ENCODE results near the gene PRODH2.
A peak's percentile ranks its signal among the peaks of the same experiment; 100 is the strongest.

Gene PRODH2

DNA sequence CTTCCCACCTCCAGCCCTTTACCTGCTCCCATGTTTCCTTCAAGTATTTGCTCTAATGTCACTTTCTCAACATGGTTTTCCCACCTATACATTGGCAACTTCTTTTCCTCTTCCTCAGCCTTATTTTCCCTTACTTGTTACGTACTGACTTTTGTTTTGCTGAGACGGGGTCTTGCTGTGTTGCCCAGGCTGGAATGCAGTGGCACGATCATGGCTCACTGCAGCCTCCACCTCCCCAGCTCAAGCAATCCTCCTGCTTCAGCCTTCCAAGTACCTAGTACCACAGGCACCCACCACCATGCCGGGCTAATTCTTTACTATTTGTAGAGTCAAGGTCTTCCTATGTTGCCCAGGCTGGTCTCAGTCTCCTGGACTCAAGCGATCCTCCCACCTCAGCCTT, 5.0 kb downstream of the PRODH2 start:
- peaks cover 42 to 49% of the 10 kb centered on the region in 2 experiments for H3K4me1 ChIP-seq (ENCODE audit: control insufficient read depth in 1 of 2, insufficient read depth in 1 of 2, low read depth in 1 of 2, low read length in 1 of 2)
- H3K36me3 ChIP-seq: no peaks in the 10 kb centered on the region
- peak overlapping the region; percentile 18 for H3K27ac ChIP-seq
- peaks cover 6% of the 10 kb centered on the region for H3K27me3 ChIP-seq
- H3K9me3 ChIP-seq: no peaks in the 10 kb centered on the region
- H3K4me3 ChIP-seq (ENCODE audit: low read depth in 1 of 2, low read length in 1 of 2): no peak overlapping the region
- TF ChIP-seq, protein P1, sequence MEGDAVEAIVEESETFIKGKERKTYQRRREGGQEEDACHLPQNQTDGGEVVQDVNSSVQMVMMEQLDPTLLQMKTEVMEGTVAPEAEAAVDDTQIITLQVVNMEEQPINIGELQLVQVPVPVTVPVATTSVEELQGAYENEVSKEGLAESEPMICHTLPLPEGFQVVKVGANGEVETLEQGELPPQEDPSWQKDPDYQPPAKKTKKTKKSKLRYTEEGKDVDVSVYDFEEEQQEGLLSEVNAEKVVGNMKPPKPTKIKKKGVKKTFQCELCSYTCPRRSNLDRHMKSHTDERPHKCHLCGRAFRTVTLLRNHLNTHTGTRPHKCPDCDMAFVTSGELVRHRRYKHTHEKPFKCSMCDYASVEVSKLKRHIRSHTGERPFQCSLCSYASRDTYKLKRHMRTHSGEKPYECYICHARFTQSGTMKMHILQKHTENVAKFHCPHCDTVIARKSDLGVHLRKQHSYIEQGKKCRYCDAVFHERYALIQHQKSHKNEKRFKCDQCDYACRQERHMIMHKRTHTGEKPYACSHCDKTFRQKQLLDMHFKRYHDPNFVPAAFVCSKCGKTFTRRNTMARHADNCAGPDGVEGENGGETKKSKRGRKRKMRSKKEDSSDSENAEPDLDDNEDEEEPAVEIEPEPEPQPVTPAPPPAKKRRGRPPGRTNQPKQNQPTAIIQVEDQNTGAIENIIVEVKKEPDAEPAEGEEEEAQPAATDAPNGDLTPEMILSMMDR (IDR thresholded peaks at IDR 0.05): no peak

DNA sequence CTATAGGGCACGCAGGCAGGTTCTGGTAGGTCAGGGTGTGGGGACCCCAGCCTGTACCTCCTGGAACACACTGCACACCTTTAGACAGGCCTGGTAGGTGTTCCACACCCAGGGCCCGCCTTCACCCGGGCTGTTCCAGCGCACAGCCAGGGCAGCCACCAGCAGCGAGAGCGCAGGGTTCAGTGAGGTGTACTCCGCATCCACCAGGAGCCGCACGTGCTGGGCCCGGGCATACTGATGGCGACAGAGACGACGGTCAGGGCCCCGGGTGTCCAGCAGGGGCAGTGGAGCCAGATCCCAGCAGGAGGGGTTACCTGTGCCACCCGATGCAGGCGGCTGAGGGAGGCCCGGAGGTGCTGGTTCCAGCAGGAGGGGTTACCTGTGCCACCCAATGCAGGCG, 6.0 kb downstream of the PRODH2 start:
- Histone ChIP-seq H3K4me3 (ENCODE audit: low read depth in 1 of 2, low read length in 1 of 2) (no peak overlapping the region), H3K36me3 (no peaks in the 10 kb centered on the region), H3K27me3 (no peaks in the 10 kb centered on the region), H3K27ac (no peak overlapping the region), H3K4me1 (ENCODE audit: control insufficient read depth in 1 of 2, insufficient read depth in 1 of 2, low read depth in 1 of 2, low read length in 1 of 2) (peaks cover 48 to 55% of the 10 kb centered on the region in 2 experiments), H3K9me3 (no peaks in the 10 kb centered on the region)
- TF ChIP-seq, protein P1 (IDR thresholded peaks at IDR 0.05): no peak

DNA sequence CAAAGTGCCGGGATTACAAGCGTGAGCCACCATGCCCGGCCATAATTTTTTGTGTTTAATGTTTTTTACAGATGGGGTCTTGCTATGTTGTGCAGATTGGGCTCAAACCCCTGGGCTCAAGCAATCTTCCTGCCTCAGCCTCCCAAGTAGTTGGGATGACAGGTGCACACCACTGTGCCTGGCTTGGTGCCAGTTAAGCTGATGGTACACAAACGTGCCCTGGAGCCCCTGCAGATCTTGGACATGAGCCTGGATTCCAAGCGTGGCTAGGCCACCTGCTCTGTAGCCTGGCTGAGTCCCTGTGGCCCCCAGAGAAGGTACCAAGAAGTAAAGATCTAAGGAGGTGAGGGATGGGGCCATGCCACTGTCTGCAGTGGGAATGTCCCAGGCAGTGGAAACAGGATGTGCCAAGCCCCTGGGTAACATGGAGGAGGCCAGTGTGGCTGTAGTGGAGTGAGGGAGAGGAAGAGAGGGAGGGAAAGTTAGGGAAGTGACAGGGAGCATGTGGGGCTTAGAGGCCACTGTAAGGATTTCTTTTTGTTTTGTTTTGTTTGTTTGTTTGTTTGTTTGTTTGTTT, 7.0 kb downstream of the PRODH2 start:
- no peaks in the 10 kb centered on the region for H3K9me3 ChIP-seq
- H3K27me3 ChIP-seq: no peaks in the 10 kb centered on the region
- H3K4me1 ChIP-seq (ENCODE audit: control insufficient read depth in 1 of 2, insufficient read depth in 1 of 2, low read depth in 1 of 2, low read length in 1 of 2): peaks cover 48 to 55% of the 10 kb centered on the region in 2 experiments
- H3K36me3 ChIP-seq: no peaks in the 10 kb centered on the region
- H3K27ac ChIP-seq: no peak overlapping the region
- TF ChIP-seq, protein P1 (IDR thresholded peaks at IDR 0.05): no peak
- no peak overlapping the region for H3K4me3 ChIP-seq (ENCODE audit: low read depth in 1 of 2, low read length in 1 of 2)

DNA sequence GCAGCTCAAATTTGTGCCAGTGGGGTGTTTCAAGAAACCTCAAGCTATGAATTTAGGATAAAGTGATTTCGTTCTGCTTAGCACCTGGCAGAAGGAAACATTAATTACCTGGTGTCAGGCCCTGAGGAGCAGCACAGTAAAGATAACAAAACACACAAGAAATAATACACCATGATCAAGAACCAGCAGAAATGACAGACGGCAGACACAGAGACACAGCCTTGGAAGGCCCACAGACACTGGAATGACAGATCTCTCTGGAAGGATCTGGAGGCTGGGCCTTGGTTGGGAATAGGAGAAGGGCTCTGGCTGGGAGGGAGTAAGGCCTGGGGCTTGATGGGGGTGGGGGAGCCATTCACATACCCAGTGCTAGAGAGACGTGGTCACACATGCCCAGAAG, 10.8 kb downstream of the PRODH2 start:
- peaks cover 35 to 47% of the 10 kb centered on the region in 2 experiments for H3K4me1 ChIP-seq (ENCODE audit: control insufficient read depth in 1 of 2, insufficient read depth in 1 of 2, low read depth in 1 of 2, low read length in 1 of 2)
- TF ChIP-seq, protein P1 (IDR thresholded peaks at IDR 0.05): no peak
- peaks cover 26% of the 10 kb centered on the region for H3K27me3 ChIP-seq
- no peaks in the 10 kb centered on the region for H3K9me3 ChIP-seq
- H3K36me3 ChIP-seq: no peaks in the 10 kb centered on the region
- H3K27ac ChIP-seq: no peak overlapping the region
- H3K4me3 ChIP-seq (ENCODE audit: low read depth in 1 of 2, low read length in 1 of 2): no peak overlapping the region

DNA sequence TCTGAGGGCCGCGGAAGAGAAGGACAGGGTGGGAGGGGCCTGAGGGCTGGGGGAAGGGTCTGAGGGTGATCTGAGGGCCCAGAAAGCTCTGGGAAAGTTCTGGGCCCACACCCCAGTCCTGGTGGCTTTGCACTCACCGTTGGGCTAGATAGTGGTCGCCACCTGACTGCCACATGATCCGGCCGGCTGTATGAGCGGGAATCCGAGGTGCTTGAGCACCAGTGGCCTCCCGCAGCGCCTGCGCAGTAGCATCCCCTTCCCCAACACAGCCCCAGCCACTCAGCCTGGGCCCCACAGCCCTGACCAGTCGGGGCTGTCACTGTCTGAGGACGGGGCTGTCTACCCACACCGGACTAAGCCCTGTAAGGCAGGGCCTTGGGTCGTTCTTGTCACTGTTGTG, 15.0 kb downstream of the PRODH2 start:
- TF ChIP-seq, protein P1 (IDR thresholded peaks at IDR 0.05): no peak

More for the DNA sequence above, 15.0 kb downstream of the PRODH2 start:
- Histone ChIP-seq H3K36me3 (no peaks in the 10 kb centered on the region), H3K27ac (no peak overlapping the region), H3K4me3 (ENCODE audit: low read depth in 1 of 2, low read length in 1 of 2) (peak overlapping the region in 1 of 2 experiments; percentile 20), H3K27me3 (peaks cover 49% of the 10 kb centered on the region), H3K4me1 (ENCODE audit: control insufficient read depth in 1 of 2, insufficient read depth in 1 of 2, low read depth in 1 of 2, low read length in 1 of 2) (peaks cover 11 to 15% of the 10 kb centered on the region in 2 experiments), H3K9me3 (no peaks in the 10 kb centered on the region)

Measured in neutrophil (primary cell).